IPS-20b (cell line): Measurements from ENCODE around the gene PUSL1.
A peak's percentile ranks its signal among the peaks of the same experiment; 100 is the strongest.
"Not testable (repeated sequence)": the region's sequence is repeated elsewhere in the genome, so short reads cannot be mapped to it uniquely, and the experiment has no call there.

Experiments used
- H3K27ac ChIP-seq: one replicate; pipeline ENCODE4 v1.5.1; 2013; ENCODE audit warnings: low read length
- H3K27me3 ChIP-seq: 2 replicates; pipeline ENCODE4 v1.6.1; 2013; ENCODE audit warnings: mild to moderate bottlenecking, low read length, inconsistent platforms; ENCODE audit not compliant: insufficient read depth
- H3K36me3 ChIP-seq: 2 replicates; pipeline ENCODE4 v1.6.1; 2013; ENCODE audit warnings: low read depth, mild to moderate bottlenecking, inconsistent platforms, low read length, moderate library complexity; ENCODE audit not compliant: insufficient read depth
- H3K4me1 ChIP-seq: 2 replicates; pipeline ENCODE4 v1.6.1; 2013; ENCODE audit warnings: mild to moderate bottlenecking, control low read depth, inconsistent platforms, low read length, moderate library complexity; ENCODE audit not compliant: insufficient read depth
- H3K4me3 ChIP-seq: 2 replicates; pipeline ENCODE4 v1.5.1; 2013; ENCODE audit warnings: mild to moderate bottlenecking, low read length, inconsistent platforms
- H3K9ac ChIP-seq: 2 replicates; pipeline ENCODE4 v1.6.1; 2013; ENCODE audit warnings: low read depth, mild to moderate bottlenecking, inconsistent platforms, low read length, moderate library complexity
- H3K9me3 ChIP-seq: 2 replicates; pipeline ENCODE4 v1.6.1; 2013; ENCODE audit warnings: mild to moderate bottlenecking, low read depth, low read length, inconsistent platforms; ENCODE audit not compliant: insufficient read depth

PUSL1 gene

GRCh38 chr1:1315435-1315954, 7.1 kb downstream of the PUSL1 start:
- H3K9me3 ChIP-seq, result no peaks in the 10 kb centered on the region
- H3K4me3 ChIP-seq, result peak overlapping the region; percentile 38; the same call in 1 of the 2 replicates
- peaks cover 70% of the 10 kb centered on the region for H3K36me3 ChIP-seq
- no peak overlapping the region for H3K27ac ChIP-seq
- H3K4me1 ChIP-seq, result peaks cover 7% of the 10 kb centered on the region
- H3K9ac ChIP-seq, result peak overlapping the region; percentile 79; the same call in 1 of the 2 replicates
- no peaks in the 10 kb centered on the region for H3K27me3 ChIP-seq

GRCh38 chr1:1316199-1316598, 7.8 kb downstream of the PUSL1 start:
- H3K27ac ChIP-seq, H3K4me3 ChIP-seq, H3K9ac ChIP-seq, H3K27me3 ChIP-seq, H3K4me1 ChIP-seq, H3K9me3 ChIP-seq: not testable (repeated sequence)
- H3K36me3 ChIP-seq, result peaks cover 66% of the 10 kb centered on the region

- Histone ChIP-seq H3K4me1 (peaks cover 7% of the 10 kb centered on the region), H3K4me3 (no peak overlapping the region), H3K9ac (no peak overlapping the region), H3K27me3 (no peaks in the 10 kb centered on the region), H3K36me3 (peaks cover 59% of the 10 kb centered on the region), H3K27ac (no peak overlapping the region), H3K9me3 (no peaks in the 10 kb centered on the region)
Measured at GRCh38 chr1:1317420-1317819, 9.0 kb downstream of the PUSL1 start.

DNA sequence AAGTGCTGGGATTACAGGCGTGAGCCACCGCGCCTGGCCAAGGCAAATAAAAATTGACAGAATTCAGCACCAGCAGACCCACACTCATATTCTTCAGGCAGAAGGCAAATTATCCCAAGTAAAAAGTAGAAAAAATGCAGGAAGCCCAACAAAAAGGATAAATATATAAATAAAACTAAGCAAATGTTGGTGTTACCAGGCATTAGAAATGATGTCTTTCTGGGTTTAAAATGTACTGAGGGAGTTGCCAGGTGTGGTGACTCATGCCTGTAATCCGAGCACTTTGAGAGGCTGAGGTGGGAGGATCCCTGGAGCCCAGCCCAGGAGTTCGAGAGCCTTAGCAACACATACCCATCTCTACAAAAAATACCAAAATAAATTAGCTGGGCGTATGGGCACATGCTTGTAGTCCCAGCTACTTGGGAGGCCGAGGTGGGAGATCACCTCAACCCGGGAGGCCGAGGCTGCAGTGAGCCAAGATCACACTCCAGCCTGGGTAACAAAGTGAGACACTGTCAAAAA, 9.8 kb downstream of the PUSL1 start:
- Histone ChIP-seq H3K9ac (no peak overlapping the region), H3K27ac (no peak overlapping the region), H3K36me3 (peaks cover 52% of the 10 kb centered on the region)

DNA sequence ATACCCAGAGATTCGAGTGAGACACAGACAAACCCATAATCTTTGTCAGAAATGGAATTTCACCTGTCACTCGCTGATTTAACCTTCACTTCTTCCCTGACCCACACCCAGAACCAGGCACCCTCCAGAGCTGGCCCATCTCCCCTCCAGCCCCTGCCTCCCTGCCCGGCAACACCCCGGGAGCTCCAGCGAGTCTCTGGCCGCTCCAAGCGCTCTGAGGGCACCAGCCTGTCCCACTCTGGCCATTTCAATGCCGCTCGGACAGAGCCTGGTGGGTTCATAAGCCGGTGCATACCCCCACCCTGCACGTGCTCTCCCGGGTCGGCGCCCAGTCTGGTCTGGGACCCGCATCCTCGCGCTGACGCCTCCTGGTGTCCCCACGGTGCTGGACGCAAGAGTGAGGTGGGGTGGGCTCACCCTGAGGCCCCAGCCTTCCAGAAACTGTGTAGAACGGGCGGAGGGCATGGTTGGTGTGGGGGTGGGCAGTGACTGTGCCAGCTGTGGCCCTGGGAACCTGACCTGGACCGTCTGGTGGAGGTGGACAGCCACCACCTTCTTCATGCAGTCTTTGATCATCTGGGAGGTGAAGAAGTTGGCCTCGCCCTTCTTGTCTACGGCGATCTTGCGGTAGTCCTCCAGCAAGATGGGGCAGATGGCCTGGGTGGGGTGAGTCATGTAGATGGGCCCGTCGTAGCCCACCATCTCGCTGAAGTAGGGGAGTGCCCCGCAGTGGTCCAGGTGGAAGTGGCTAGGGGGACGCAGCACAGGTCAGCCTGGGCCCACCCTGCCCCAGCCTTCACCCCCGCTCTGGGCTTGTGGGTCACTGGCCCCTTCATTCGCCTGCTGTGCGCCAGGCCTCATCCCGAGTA, 10.6 kb downstream of the PUSL1 start:
- no peak overlapping the region for H3K27ac ChIP-seq
- peaks cover 44% of the 10 kb centered on the region for H3K36me3 ChIP-seq
- no peak overlapping the region for H3K9ac ChIP-seq
- no peak overlapping the region for H3K4me3 ChIP-seq
- H3K4me1 ChIP-seq, result peaks cover 7% of the 10 kb centered on the region
- H3K9me3 ChIP-seq, result no peaks in the 10 kb centered on the region
- no peaks in the 10 kb centered on the region for H3K27me3 ChIP-seq

More for the DNA sequence above, 9.8 kb downstream of the PUSL1 start:
- Histone ChIP-seq H3K4me1 (peaks cover 7% of the 10 kb centered on the region), H3K4me3 (no peak overlapping the region), H3K9me3 (no peaks in the 10 kb centered on the region), H3K27me3 (no peaks in the 10 kb centered on the region)

DNA sequence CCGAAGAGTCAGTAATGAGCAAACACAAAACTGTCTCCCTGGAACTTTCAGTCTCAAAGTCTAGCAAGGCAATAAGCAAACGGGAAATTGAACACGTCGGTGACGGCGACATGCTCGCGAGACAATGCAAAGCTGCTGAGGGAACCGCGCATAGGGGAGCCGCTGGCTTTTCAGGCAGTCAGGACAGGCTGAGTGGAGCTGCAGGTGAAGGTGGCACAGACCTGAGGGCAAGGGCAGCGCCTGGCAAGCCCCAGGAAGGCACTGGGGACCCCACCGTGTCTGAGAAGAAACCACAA, 11.2 kb downstream of the PUSL1 start:
- H3K36me3 ChIP-seq, result peaks cover 38% of the 10 kb centered on the region

DNA sequence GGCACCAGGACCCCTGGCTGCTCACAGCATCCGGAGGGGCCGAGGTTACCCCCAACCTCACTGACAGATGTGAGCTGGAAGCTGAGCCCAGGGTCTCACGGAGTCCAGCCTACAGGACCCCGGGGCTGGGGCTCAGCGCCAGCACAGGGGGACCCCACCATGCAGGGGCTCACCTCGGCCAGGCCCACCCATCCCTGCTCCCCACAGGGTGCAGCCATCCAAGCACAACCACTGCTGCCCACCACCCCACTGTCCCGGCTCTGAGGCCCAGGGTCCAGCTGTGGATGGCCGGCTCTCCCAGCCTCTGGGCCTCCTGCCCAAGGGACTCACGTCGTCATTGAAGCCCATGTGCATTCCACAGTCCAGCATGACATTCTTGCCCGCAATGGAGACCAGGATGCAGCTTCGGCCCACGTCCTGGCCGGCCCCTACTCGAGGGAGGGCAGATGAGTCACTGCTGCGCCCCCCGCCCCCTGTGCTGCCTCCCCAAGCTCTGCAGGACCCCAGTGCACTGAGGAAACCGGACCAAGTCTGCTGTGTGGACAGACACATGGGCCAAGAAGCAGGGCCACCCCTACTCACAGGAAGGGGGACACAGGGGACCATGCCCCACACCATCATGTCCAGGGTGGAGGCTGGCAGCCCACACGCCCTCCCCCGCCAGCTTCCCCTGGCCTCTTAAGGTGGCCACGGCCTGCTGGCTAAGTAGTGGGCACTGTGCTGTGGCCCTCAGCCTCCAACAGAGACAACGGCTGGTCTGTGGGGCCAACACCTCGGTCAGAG, 12.5 kb downstream of the PUSL1 start:
- Histone ChIP-seq H3K36me3 (peaks cover 33% of the 10 kb centered on the region), H3K4me1 (peaks cover 3% of the 10 kb centered on the region), H3K27me3 (no peaks in the 10 kb centered on the region), H3K4me3 (no peak overlapping the region), H3K9ac (no peak overlapping the region), H3K9me3 (no peaks in the 10 kb centered on the region), H3K27ac (no peak overlapping the region)

More for the DNA sequence above, 11.2 kb downstream of the PUSL1 start:
- no peak overlapping the region for H3K27ac ChIP-seq
- no peak overlapping the region for H3K4me3 ChIP-seq
- no peaks in the 10 kb centered on the region for H3K27me3 ChIP-seq
- no peak overlapping the region for H3K9ac ChIP-seq
- H3K9me3 ChIP-seq, result no peaks in the 10 kb centered on the region
- H3K4me1 ChIP-seq, result peaks cover 7% of the 10 kb centered on the region

- no peaks in the 10 kb centered on the region for H3K9me3 ChIP-seq
- H3K4me3 ChIP-seq, result no peak overlapping the region
- H3K27ac ChIP-seq, result no peak overlapping the region
- peaks cover 33% of the 10 kb centered on the region for H3K36me3 ChIP-seq
- H3K27me3 ChIP-seq, result no peaks in the 10 kb centered on the region
- no peak overlapping the region for H3K9ac ChIP-seq
- H3K4me1 ChIP-seq, result no peaks in the 10 kb centered on the region; the same call in 1 of the 2 replicates
Measured at GRCh38 chr1:1321477-1321876, 13.1 kb downstream of the PUSL1 start.

DNA sequence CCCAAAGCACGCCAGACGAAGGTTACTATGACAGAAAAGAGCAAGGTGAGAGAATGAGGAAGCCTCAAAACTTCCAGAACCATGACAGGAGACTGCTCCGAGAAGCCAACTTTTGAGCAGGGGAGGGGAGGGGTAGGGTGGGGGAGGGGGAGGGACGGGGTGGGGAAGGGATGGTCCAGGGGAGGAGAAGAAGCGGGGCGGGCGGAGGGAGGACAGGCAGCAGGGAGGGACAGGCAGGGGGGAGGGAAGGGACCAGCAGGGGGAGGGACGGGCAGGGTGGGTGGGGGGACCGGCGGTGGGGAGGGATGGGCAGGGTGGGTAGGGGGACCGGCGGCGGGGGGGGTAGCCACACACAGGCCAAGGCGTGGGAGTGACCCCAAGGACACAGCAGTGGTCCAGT, 14.0 kb downstream of the PUSL1 start:
- Histone ChIP-seq H3K4me3 (no peak overlapping the region), H3K27ac (no peak overlapping the region), H3K36me3 (peaks cover 29% of the 10 kb centered on the region), H3K9me3 (no peaks in the 10 kb centered on the region), H3K4me1 (no peaks in the 10 kb centered on the region; the same call in 1 of the 2 replicates), H3K9ac (no peak overlapping the region), H3K27me3 (no peaks in the 10 kb centered on the region)

- Histone ChIP-seq H3K27ac (no peak overlapping the region), H3K9me3 (no peaks in the 10 kb centered on the region), H3K36me3 (peaks cover 26% of the 10 kb centered on the region), H3K4me1 (no peaks in the 10 kb centered on the region; the same call in 1 of the 2 replicates), H3K4me3 (no peak overlapping the region), H3K9ac (no peak overlapping the region), H3K27me3 (no peaks in the 10 kb centered on the region)
Measured at GRCh38 chr1:1322952-1323351, 14.6 kb downstream of the PUSL1 start.

DNA sequence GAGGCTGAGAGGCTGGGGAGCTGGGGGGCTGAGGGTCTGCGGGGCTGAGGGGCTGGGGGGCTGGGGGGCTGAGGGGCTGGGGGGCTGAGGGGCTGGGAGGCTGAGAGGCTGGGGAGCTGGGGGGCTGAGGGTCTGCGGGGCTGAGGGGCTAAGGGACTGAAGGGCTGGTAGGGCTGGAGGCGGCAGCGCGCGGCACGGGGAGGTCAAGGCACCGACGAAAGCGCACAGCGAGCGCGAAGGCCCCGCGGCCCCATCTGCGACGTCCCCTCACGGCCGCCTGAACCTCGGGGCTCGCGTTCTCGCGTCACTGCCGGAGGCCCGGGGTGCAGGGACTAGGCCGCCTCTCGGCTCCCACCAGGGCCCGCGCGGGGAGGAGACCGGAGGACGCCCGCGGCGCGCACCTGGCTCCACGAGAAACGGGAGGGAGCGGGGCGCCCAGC, 15.7 kb downstream of the PUSL1 start:
- peak overlapping the region; percentile 81; the same call in 1 of the 2 replicates for H3K9ac ChIP-seq
- peaks cover 16% of the 10 kb centered on the region for H3K36me3 ChIP-seq
- H3K4me3 ChIP-seq, result peak overlapping the region; percentile 78
- no peak overlapping the region for H3K27ac ChIP-seq
- no peaks in the 10 kb centered on the region for H3K9me3 ChIP-seq
- H3K4me1 ChIP-seq, result no peaks in the 10 kb centered on the region; the same call in 1 of the 2 replicates
- no peaks in the 10 kb centered on the region for H3K27me3 ChIP-seq
